Posterior vena cava (tissue), 2 donors: ENCODE measurements around the gene AXIN1. TPM values are rescaled to one million over a fixed set of nuclear protein-coding genes. Genes with fewer than 3 reads are reported as not detected.
"Not testable (repeated sequence)": the region's sequence is repeated elsewhere in the genome, so short reads cannot be mapped to it uniquely, and the experiment has no call there.

Experiments used
- DNase-seq: peaks from one replicate; pipeline ENCODE4 v3.0.0-alpha.2; 2020; ENCODE audit warnings: low spot score
- intact Hi-C, 2 donors: fragments of 100-400 bp; cut with DNase I; formaldehyde crosslinking; loops; one replicate each; pipeline versions ENCODE4 v1.14.1 to v1.14.2; 2022 to 2023
- total RNA-seq, 2 donors: library from RNA; stranded (reverse); fragmentation: NEBNext Ultra II Directional; extraction: Animal tissue kit (Norgen Biotek cat#: 25700); gene quantifications; one replicate each; pipeline ENCODE4 v1.2.1, GENCODE V29; 2021
- donor health status: DM: yes; HTN: yes; CAD: no.
- donor health status: DM: yes; HTN: yes; CAD: no.

Gene AXIN1
- total RNA-seq, 2 donors from 2014 or later: 13.4 to 19.0 TPM

- intact Hi-C loops: no loop called here
- no peak for DNase-seq
These were observed 76.0 kb downstream of the AXIN1 start for GRCh38 chr16:276426-277077.

DNA sequence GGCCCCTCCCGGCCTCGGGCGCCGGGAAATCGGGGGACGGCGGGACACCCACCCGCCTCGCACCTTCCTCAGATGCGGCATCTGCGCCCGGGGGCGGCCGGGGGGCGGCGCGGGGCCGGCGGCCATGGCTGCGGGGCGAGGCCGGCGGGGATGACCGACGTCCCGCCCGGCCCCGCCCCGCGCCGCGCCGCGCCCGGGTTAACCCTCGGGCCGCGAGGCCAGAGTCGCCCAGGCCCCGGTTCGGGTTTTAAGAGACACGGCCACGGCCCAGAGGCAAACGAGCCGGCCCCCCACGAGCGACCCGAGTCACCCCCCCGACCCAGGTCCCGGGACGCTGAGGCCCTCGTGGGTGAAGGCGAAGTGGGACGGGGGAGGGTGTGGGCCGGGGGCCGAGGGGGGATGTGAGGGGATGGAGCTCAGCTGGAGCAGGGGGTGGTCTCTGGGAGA is 76.7 kb downstream of the AXIN1 start, which contains the start of gene RGS11:
Gene RGS11, minus strand, starts transcription at position 159 of the 447 bp plus-strand sequence. Its CDS starts 33 bp downstream, at position 126.
- intact Hi-C loops: no loop called here
- DNase-seq: no peak

- DNase-seq: no peak
- intact Hi-C loops: no loop called here
These were observed 77.4 kb downstream of the AXIN1 start for GRCh38 chr16:275041-275641.

- no peak for DNase-seq
- intact Hi-C loops: no loop called here
These were observed 78.7 kb downstream of the AXIN1 start for GRCh38 chr16:273547-274421.

DNA sequence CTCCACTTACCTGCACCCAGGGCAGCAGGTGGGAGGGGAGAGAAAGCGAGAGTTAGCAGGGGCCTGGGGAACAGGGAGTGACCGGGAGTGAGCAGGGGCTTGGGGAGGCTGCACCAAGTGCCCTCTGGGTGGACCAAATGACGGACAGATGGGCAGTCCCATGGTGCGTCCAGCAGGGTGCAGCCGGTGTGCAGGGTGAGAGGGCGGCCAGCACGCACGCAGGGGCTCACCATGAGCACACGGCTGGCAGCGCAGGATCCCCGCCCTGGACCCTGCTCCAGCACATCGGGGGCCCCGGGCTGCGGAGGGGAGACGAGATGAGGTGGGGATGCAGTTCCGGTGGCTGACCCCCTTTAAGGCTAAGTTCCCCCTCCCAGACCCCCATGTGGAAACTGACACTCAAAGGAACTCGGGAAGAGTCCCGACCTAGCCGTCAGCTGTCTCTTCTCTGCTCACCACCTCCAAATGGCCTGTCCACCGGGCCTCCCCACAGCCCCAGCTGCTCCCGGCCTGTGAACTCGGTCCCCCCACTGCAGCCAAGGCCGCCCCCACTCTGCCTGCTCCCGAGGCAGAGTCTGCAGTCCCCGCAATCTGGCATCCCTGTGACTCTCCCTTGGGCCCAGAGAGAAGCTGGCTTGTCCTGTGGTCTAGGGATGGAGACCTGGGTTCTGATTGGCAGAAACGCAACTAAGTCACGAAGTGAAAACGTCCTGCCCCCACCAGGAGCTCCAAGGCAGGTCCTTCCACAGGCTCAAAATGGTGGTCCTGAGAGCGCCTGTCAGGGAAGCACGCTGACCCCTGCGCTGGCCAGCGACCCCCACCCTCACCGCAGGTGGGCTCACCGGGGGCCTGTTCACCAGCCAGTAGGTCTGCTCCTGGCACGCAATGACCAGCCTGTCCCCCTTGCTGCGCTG is 79.6 kb downstream of the AXIN1 start:
- intact Hi-C loops: no loop called here
- DNase-seq: no peak

DNA sequence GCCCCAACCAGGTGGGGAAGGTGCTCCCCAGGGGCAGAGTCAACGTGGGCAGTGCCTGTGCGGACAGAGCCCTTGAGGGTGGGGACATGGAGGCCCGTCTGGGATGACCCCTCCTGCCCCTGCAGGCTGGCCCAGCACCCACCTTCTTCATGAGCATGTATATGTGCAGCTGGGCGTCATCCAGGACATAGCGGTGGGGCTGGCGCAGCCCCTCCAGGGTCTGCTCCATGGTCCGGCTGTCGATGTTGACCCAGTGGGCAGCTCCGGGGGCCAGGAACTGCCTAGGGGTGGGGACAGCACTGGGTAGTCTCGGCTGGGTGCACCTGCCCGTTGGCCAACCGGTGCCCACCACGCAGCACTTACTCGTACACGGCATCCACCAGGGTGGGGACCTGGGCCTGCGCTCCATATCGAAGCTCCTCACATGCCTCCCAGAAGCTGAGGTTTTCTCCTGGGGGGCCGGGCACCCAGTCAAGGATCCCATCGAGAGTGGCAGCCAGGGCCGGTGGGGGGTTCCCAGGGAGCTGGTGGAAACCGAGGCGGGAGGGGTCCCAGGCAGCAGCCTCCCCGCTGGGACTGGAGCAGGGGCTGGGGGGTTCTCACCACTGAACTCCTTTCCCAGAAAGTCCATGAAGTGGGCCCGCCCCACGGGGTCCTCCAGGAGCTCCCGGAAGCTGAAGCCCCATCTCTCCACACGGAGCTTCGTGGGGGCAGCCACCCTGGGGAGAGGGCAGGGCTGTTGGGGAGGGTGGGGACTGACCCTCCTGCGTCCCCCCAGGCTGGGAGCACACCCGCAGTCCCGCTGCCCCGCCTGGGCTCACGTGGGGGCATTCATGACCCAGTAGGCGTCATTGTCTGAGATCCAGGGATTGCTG is 81.9 kb downstream of the AXIN1 start:
- intact Hi-C loops: no loop called here
- DNase-seq: no peak

- intact Hi-C loops: no loop called here
These were observed 83.3 kb downstream of the AXIN1 start for GRCh38 chr16:269061-269796.

GRCh38 chr16:268141-269053 is 84.1 kb downstream of the AXIN1 start:
- DNase-seq: no peak
- intact Hi-C loops: no loop called here

More at GRCh38 chr16:269061-269796, 83.3 kb downstream of the AXIN1 start:
- no peak for DNase-seq

GRCh38 chr16:267562-267961 is 85.0 kb downstream of the AXIN1 start:
- intact Hi-C loops, DNase-seq: not testable (repeated sequence)

GRCh38 chr16:266258-267164 is 86.0 kb downstream of the AXIN1 start:
- intact Hi-C loops: no loop called here
- no peak for DNase-seq

- intact Hi-C loops: no loop called here
- DNase-seq: no peak
These were observed 86.8 kb downstream of the AXIN1 start for GRCh38 chr16:265711-266110.

GRCh38 chr16:265002-265529 is 87.5 kb downstream of the AXIN1 start:
- intact Hi-C loops: no loop called here
- no peak for DNase-seq

GRCh38 chr16:264440-264951 is 88.0 kb downstream of the AXIN1 start:
- no peak for DNase-seq

GRCh38 chr16:263944-264343 is 88.6 kb downstream of the AXIN1 start:
- DNase-seq: no peak
- intact Hi-C loops: no loop called here

More at GRCh38 chr16:264440-264951, 88.0 kb downstream of the AXIN1 start:
- intact Hi-C loops: no loop called here

DNA sequence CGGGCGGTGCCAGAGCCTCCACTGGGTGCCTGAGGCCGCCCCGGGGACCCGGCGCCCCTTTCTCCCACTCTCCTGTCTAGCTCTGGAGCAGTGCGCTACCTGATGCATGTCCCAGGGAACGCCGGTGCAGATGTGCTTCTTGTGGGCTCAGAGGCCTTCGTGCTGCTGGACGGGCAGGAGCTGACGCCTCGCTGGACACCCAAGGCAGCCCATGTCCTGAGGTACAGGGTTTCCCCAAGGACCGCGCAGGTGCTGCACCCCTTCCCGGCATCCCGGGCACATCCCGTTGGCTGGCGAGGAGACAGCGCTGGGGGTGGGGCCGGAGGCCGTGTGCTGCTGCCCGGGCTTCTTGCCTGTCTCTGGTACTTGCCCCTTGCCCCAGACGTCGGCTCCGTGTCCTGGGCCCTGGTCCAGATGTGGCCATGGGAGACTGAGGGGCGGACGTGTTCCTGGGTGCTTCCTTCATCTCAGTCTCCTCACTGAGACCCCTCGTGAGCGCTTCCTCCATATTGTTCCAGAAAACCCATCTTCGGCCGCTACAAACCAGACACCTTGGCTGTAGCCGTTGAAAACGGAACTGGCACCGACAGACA is 89.2 kb downstream of the AXIN1 start:
- intact Hi-C loops: no loop called here
- no peak for DNase-seq
